Neural progenitor cell (in vitro differentiated cells): Measurements from ENCODE around the gene RASA4B. TPM values are rescaled to one million over a fixed set of nuclear protein-coding genes. Genes with fewer than 3 reads are reported as not detected.
"Not testable (repeated sequence)": the region's sequence is repeated elsewhere in the genome, so short reads cannot be mapped to it uniquely, and the experiment has no call there.

ENCODE experiments used
- DNase-seq: peaks from one replicate; pipeline ENCODE4 v3.0.0-alpha.2; 2016; ENCODE audit warnings: low spot score
- H2AFZ ChIP-seq: fragments of 200-600 bp; sonication (generic); replicated peaks from 2 replicates; pipeline ENCODE4 v1.6.1; 2016; ENCODE audit warnings: antibody characterized with exemption
- H3F3A ChIP-seq: fragments of 200-600 bp; sonication (generic); 2 replicates; pipeline ENCODE4 v1.6.1; 2016; ENCODE audit warnings: antibody characterized with exemption, low read depth
- H3K27ac ChIP-seq: fragments of 200-600 bp; sonication (generic); 2 replicates; pipeline ENCODE4 v1.5.1; 2016; ENCODE audit warnings: mild to moderate bottlenecking
- H3K27me3 ChIP-seq: fragments of 200-600 bp; sonication (generic); 2 replicates; pipeline ENCODE4 v1.6.1; 2016; ENCODE audit warnings: mild to moderate bottlenecking, moderate library complexity
- H3K36me3 ChIP-seq: fragments of 200-600 bp; sonication (generic); 2 replicates; pipeline ENCODE4 v1.5.1; 2016
- H3K4me1 ChIP-seq: fragments of 200-600 bp; sonication (generic); 2 replicates; pipeline ENCODE4 v1.6.1; 2016; ENCODE audit warnings: mixed run types
- H3K4me2 ChIP-seq: fragments of 200-600 bp; sonication (generic); 2 replicates; pipeline ENCODE4 v1.6.1; 2016
- H3K4me3 ChIP-seq: fragments of 200-600 bp; sonication (generic); 2 replicates; pipeline ENCODE4 v1.5.1; 2016
- H3K79me2 ChIP-seq: fragments of 200-600 bp; sonication (generic); 2 replicates; pipeline ENCODE4 v1.6.1; 2016; ENCODE audit warnings: low read depth
- H3K9ac ChIP-seq: fragments of 200-600 bp; sonication (generic); 2 replicates; pipeline ENCODE4 v1.6.1; 2016
- H3K9me3 ChIP-seq: fragments of 200-600 bp; sonication (generic); 2 replicates; pipeline ENCODE4 v1.5.1; 2016; ENCODE audit warnings: low read depth
- H4K20me1 ChIP-seq: fragments of 200-600 bp; sonication (generic); 2 replicates; pipeline ENCODE4 v1.6.1; 2016; ENCODE audit warnings: low read depth
- H3K27ac Mint-ChIP-seq: 3 replicates; pipeline ENCODE4 v1.8.0; 2021; ENCODE audit warnings: mixed read lengths
- H3K27me3 Mint-ChIP-seq: 2 replicates; pipeline ENCODE4 v1.8.0; 2022; ENCODE audit warnings: low read depth, mild to moderate bottlenecking, inconsistent platforms, moderate library complexity, mixed read lengths; ENCODE audit not compliant: insufficient read depth
- H3K36me3 Mint-ChIP-seq: 3 replicates; pipeline ENCODE4 v1.8.0; 2021; ENCODE audit warnings: mixed read lengths
- H3K4me1 Mint-ChIP-seq: 3 replicates; pipeline ENCODE4 v1.8.0; 2021; ENCODE audit warnings: mixed read lengths
- H3K4me3 Mint-ChIP-seq: 3 replicates; pipeline ENCODE4 v1.8.0; 2021; ENCODE audit warnings: mild to moderate bottlenecking, moderate library complexity, mixed read lengths
- H3K9me3 Mint-ChIP-seq: 3 replicates; pipeline ENCODE4 v1.8.0; 2020; ENCODE audit warnings: mixed read lengths
- total RNA-seq: library from RNA; depleted of rRNA; stranded (reverse); fragments of >200 nt; gene quantifications from 2 replicates; pipeline ENCODE4 v1.2.3, GENCODE V29; 2015; ENCODE audit warnings: low replicate concordance

The RASA4B gene
- total RNA-seq, 1 donor from 2014 or later = 0.99 TPM

DNA sequence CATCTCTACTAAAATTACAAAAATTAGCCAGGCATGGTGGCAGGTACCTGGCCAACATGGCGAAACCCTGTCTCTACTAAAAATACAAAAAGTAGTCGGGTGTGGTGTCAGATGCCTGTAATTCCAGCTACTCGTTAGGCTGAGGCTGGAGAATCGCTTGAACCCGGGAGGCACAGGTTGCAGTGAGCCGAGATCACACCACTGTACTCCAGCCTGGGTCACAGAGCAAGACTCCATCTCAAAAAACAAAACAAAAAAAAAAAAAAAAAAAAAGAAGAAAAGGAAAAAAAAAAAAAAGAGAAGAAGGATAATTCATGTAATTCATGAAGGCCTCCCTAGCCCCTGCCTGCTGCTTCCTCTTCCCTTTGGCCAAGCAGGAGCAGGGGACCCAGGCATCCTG, 23.0 kb upstream of the RASA4B start:
- H3K9ac ChIP-seq, H3K36me3 Mint-ChIP-seq, H3K9me3 Mint-ChIP-seq, H3K79me2 ChIP-seq, H3K4me1 ChIP-seq, H3K36me3 ChIP-seq, H3K27me3 Mint-ChIP-seq, H3K4me3 ChIP-seq, H3K9me3 ChIP-seq, H3K27ac Mint-ChIP-seq, H3K4me3 Mint-ChIP-seq, H4K20me1 ChIP-seq, DNase-seq, H3K4me2 ChIP-seq, H3K27ac ChIP-seq, H3F3A ChIP-seq, H2AFZ ChIP-seq, H3K27me3 ChIP-seq, H3K4me1 Mint-ChIP-seq: not testable (repeated sequence)

- H3K4me3 Mint-ChIP-seq, H4K20me1 ChIP-seq, H3K4me3 ChIP-seq, H3K4me2 ChIP-seq, H3F3A ChIP-seq, H3K27me3 Mint-ChIP-seq, H3K27ac ChIP-seq, H3K9me3 ChIP-seq, H3K4me1 Mint-ChIP-seq, H3K79me2 ChIP-seq, DNase-seq, H3K4me1 ChIP-seq, H2AFZ ChIP-seq, H3K36me3 ChIP-seq, H3K9ac ChIP-seq, H3K27ac Mint-ChIP-seq, H3K27me3 ChIP-seq, H3K36me3 Mint-ChIP-seq, H3K9me3 Mint-ChIP-seq: not testable (repeated sequence)
Observed at GRCh38 chr7:102535062-102535615, 17.6 kb upstream of the RASA4B start.

GRCh38 chr7:102532127-102532526, 14.6 kb upstream of the RASA4B start:
- not testable (repeated sequence) for H3K4me3 ChIP-seq, DNase-seq, H3K27ac Mint-ChIP-seq, H3F3A ChIP-seq, H3K27me3 ChIP-seq, H2AFZ ChIP-seq, H3K9me3 ChIP-seq, H3K4me1 ChIP-seq, H3K79me2 ChIP-seq, H3K27me3 Mint-ChIP-seq, H3K4me2 ChIP-seq, H3K9ac ChIP-seq, H3K27ac ChIP-seq, H3K4me1 Mint-ChIP-seq, H3K4me3 Mint-ChIP-seq, H4K20me1 ChIP-seq, H3K36me3 ChIP-seq, H3K9me3 Mint-ChIP-seq, H3K36me3 Mint-ChIP-seq

DNA sequence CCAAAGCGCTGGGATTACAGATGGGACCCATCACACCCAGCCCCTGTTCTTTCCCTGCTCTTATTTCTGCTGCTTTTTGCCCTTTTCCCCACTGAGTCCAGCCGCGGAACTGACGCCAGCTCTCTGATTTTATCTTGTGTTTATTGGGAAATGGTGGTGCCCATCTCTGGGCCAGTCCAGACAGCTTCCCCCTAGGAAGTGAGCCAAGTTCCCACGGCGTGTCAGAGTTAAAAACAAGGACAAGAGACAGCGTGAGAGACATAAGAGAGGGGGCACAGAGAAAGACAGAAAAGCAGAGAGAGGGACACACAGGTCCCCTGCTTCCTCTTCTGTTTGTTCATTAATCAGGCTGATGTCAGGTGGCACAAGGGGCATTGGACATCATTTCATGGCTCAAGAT, 14.0 kb upstream of the RASA4B start:
- H3K27ac Mint-ChIP-seq, H3K4me3 Mint-ChIP-seq, H3K9me3 ChIP-seq, H2AFZ ChIP-seq, H3K27me3 ChIP-seq, DNase-seq, H3K9ac ChIP-seq, H3K4me2 ChIP-seq, H3K4me1 ChIP-seq, H3K4me1 Mint-ChIP-seq, H3K27ac ChIP-seq, H4K20me1 ChIP-seq, H3F3A ChIP-seq, H3K79me2 ChIP-seq, H3K27me3 Mint-ChIP-seq, H3K4me3 ChIP-seq, H3K9me3 Mint-ChIP-seq, H3K36me3 ChIP-seq, H3K36me3 Mint-ChIP-seq: not testable (repeated sequence)

- not testable (repeated sequence) for H3K4me3 Mint-ChIP-seq, H3K27me3 Mint-ChIP-seq, DNase-seq, H3K36me3 ChIP-seq, H3K9me3 Mint-ChIP-seq, H3K36me3 Mint-ChIP-seq, H3K4me1 Mint-ChIP-seq, H2AFZ ChIP-seq, H3K9me3 ChIP-seq, H3K79me2 ChIP-seq, H3K4me1 ChIP-seq, H3K27ac ChIP-seq, H3K4me2 ChIP-seq, H3F3A ChIP-seq, H3K9ac ChIP-seq, H3K4me3 ChIP-seq, H3K27ac Mint-ChIP-seq, H3K27me3 ChIP-seq, H4K20me1 ChIP-seq
Observed at GRCh38 chr7:102527822-102528793, 10.5 kb upstream of the RASA4B start.

DNA sequence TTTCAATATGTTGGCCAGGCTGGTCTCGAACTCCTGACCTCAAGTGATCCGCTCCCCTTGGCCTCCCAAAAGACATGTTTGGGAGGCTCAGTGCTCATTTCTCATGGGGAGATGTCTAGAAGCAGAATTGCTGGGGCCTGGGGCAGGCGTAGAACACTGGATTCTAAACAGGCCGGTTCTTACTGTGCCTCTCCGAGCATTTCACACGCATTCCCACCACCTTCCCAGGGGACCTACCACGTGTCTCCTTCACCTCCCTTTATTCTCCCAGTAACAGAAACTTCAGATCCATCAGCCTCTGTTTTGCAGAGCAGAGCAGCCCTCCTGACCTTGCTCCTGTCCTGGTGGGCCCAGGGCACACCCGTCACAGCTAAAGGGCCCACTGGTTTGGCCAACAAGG, 9.6 kb upstream of the RASA4B start:
- not testable (repeated sequence) for H3K27me3 ChIP-seq, H3K79me2 ChIP-seq, H3K27ac Mint-ChIP-seq, H3K27ac ChIP-seq, DNase-seq, H3K4me2 ChIP-seq, H2AFZ ChIP-seq, H3K9me3 ChIP-seq, H3K9me3 Mint-ChIP-seq, H3K4me1 Mint-ChIP-seq, H3K36me3 ChIP-seq, H3K4me3 ChIP-seq, H3K9ac ChIP-seq, H3F3A ChIP-seq, H3K4me3 Mint-ChIP-seq, H3K27me3 Mint-ChIP-seq, H3K4me1 ChIP-seq, H3K36me3 Mint-ChIP-seq, H4K20me1 ChIP-seq

- not testable (repeated sequence) for H3K9me3 ChIP-seq, H3K79me2 ChIP-seq, H3K27me3 Mint-ChIP-seq, H3F3A ChIP-seq, H3K36me3 Mint-ChIP-seq, H3K4me1 ChIP-seq, H3K36me3 ChIP-seq, H3K4me3 Mint-ChIP-seq, H3K9ac ChIP-seq, H3K4me1 Mint-ChIP-seq, H3K27ac ChIP-seq, H3K9me3 Mint-ChIP-seq, H3K4me2 ChIP-seq, H4K20me1 ChIP-seq, DNase-seq, H3K27ac Mint-ChIP-seq, H3K27me3 ChIP-seq, H3K4me3 ChIP-seq, H2AFZ ChIP-seq
Observed at GRCh38 chr7:102524803-102525202, 7.2 kb upstream of the RASA4B start.

DNA sequence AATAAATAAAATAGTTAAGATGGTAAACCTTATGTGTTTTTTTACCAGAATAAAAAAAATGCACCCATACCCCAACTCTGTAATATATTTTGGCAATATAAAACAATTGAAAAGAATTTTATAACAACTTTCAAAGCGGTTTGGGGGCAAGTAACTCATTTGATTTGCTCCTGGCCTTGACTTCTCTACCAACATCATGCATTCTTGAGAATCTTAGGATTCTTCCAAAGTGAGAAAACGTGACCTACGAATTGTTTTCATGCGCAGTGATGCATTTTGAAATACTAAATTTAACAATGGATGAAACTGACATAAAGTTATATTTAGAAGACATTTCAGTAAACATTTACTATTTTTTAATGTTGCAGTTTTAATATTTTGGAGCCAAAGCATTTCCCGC, 3.2 kb upstream of the RASA4B start:
- not testable (repeated sequence) for H3K4me3 ChIP-seq, H3K4me1 Mint-ChIP-seq, H3K9me3 ChIP-seq, H3K27me3 Mint-ChIP-seq, H4K20me1 ChIP-seq, H3K36me3 ChIP-seq, H3K27me3 ChIP-seq, H3K4me1 ChIP-seq, H3K79me2 ChIP-seq, H3K4me3 Mint-ChIP-seq, DNase-seq, H3K9ac ChIP-seq, H3K9me3 Mint-ChIP-seq, H3K27ac ChIP-seq, H3K27ac Mint-ChIP-seq, H3K36me3 Mint-ChIP-seq, H3F3A ChIP-seq, H2AFZ ChIP-seq, H3K4me2 ChIP-seq
